ENCODE measurements around the gene A3GALT2.

DNA sequence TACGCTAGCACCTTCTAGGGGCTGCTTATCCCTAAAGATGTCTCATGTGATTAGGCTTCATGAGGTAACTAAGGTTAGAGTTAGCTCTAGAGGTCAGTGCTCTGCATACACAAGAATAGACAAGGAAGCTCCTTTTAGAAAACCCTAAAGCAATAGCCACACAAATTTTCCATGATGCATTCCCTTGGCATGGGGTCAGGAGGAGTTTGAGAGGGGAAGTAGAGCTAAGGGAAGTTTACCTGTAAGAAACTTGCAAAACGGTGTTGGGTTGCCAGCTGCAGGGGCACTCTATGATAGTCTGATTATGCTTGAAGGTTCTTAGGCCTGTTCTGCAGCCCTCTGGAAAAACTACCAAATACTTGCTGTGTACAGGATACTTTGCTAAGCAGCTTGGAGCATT is 39.0 kb upstream of the A3GALT2 start:
- TF ChIP-seq CTCF (IDR thresholded peaks at IDR 0.05; ENCODE audit: low read depth, low read length, poor library complexity, severe bottlenecking) (no peak), EZH2phosphoT487 (IDR thresholded peaks at IDR 0.05; ENCODE audit: borderline replicate concordance, low read length) (no peak)
